ENCODE results near the gene NACA. TPM values are rescaled to one million over a fixed set of nuclear protein-coding genes. Genes with fewer than 3 reads are reported as not detected.

Gene NACA
- total and polyA plus RNA-seq, 2 of the 13 experiments (the other 11 are each of a cell fraction or from before 2014, with no cell fraction given) = 799 to 1,700 TPM

- 0 out of 2 replicates have a peak, but pooled peaks have one; percentile 35 for TF ChIP-seq ETS1 (CRISPR knock-in tag; IDR thresholded peaks at IDR 0.05)
- TF ChIP-seq GPN1 (CRISPR knock-in tag; IDR thresholded peaks at IDR 0.05; ENCODE audit: borderline replicate concordance) = 0 out of 2 replicates have a peak, but pooled peaks have one; percentile 72
- TF ChIP-seq ZSCAN29 (CRISPR knock-in tag; conservative IDR thresholded peaks at IDR 0.05) = peak; percentile 86; the same call in 1 of the 2 replicates
- peak; percentile 69 for TF ChIP-seq CBFB (CRISPR knock-in tag; IDR thresholded peaks at IDR 0.05)
- peak; percentile 77; the same call in 1 of the 2 replicates for TF ChIP-seq ZBTB26 (CRISPR knock-in tag; IDR thresholded peaks at IDR 0.05; ENCODE audit: borderline replicate concordance)
- TF ChIP-seq HOXA5 (CRISPR knock-in tag; IDR thresholded peaks at IDR 0.05) = peak; percentile 90; the same call in 1 of the 2 replicates
- 0 out of 2 replicates have a peak, but pooled peaks have one; percentile 64 for TF ChIP-seq HBP1 (CRISPR knock-in tag; IDR thresholded peaks at IDR 0.05; ENCODE audit: low read depth)
- peak in 1 of 2 experiments; percentile 77; a peak in 1 of 4 replicates for TF ChIP-seq REST (IDR thresholded peaks at IDR 0.05; ENCODE audit: borderline replicate concordance in 1 of 2, low read depth in 1 of 2, low read length in 2 of 2)
- TF ChIP-seq EP300 (IDR thresholded peaks at IDR 0.05; ENCODE audit: low read depth in 2 of 2, low read length in 2 of 2) = peak in 1 of 2 experiments; percentile 41; a peak in 1 of 4 replicates
- no peak; the same call in 1 of the 2 replicates for TF ChIP-seq EP300 (CRISPR knock-in tag; IDR thresholded peaks at IDR 0.05; ENCODE audit: borderline replicate concordance)
- no peak for TF ChIP-seq PCBP1 (IDR thresholded peaks at IDR 0.05; ENCODE audit: borderline replicate concordance, low read depth, low read length)
- TF ChIP-seq JUND (CRISPR knock-in tag; IDR thresholded peaks at IDR 0.05) = 0 out of 2 replicates have a peak, but pooled peaks have one; percentile 26
- no peak; the same call in 1 of the 2 replicates for TF ChIP-seq CREBL2 (CRISPR knock-in tag; IDR thresholded peaks at IDR 0.05; ENCODE audit: borderline replicate concordance)
- peak; percentile 40; the same call in 1 of the 2 replicates for TF ChIP-seq SAFB2 (CRISPR knock-in tag; IDR thresholded peaks at IDR 0.05; ENCODE audit: borderline replicate concordance, low read depth)
- TF ChIP-seq ZNF10 (CRISPR knock-in tag; IDR thresholded peaks at IDR 0.05; ENCODE audit: borderline replicate concordance, low read depth) = no peak
- TF ChIP-seq ZNF362 (CRISPR knock-in tag; IDR thresholded peaks at IDR 0.05; ENCODE audit: borderline replicate concordance) = peak; percentile 45; the same call in 1 of the 2 replicates
Measured at GRCh38 chr12:56724972-56725722, at the start of gene NACA (continued).
